ENCODE results near the gene C16orf74. TPM values are rescaled to one million over a fixed set of nuclear protein-coding genes. Genes with fewer than 3 reads are reported as not detected.

The C16orf74 gene
- total and polyA plus RNA-seq, 9 donors, result 0.38 to 1.5 (median 0.63) TPM; not detected in 2

- H3K4me3 ChIP-seq, result peak within 1 kb of the TSS; percentile 55
- WGBS, 3 donors, result 1 to 2% (median 1%) methylated on average over 62 to 86 of the region's 86 CpGs
- H3K9me3 ChIP-seq, result no peaks in the 10 kb centered on the region
- TF ChIP-seq EP300 (IDR thresholded peaks at IDR 0.05) (no peak), CTCF (IDR thresholded peaks at IDR 0.05) (no peak), POLR2A (IDR thresholded peaks at IDR 0.05) (no peak)
- H3K4me1 ChIP-seq (ENCODE audit: insufficient read depth), result peaks cover 5% of the 10 kb centered on the region
- DNase-seq, result peak; percentile 86 to 91 (median 88)
- intact Hi-C loops (cut with DNase I), result no loop called here
- H3K27ac ChIP-seq, result no peak within 1 kb of the TSS
- no peaks in the 10 kb centered on the region for H3K27me3 ChIP-seq
- no peaks in the 10 kb centered on the region for H3K36me3 ChIP-seq
Measured at GRCh38 chr16:85688586-85689284, 62.2 kb downstream of the C16orf74 start, which contains the start of gene GINS2. TSS of gene GINS2 (minus strand) at chr16:85688954. CDS start at chr16:85688898, 56 bp downstream.

- no peaks in the 10 kb centered on the region for H3K27me3 ChIP-seq
- peak overlapping the region; percentile 55 for H3K4me3 ChIP-seq
- DNase-seq, result no peak
- WGBS, 3 donors, result 69 to 77% (median 74%) methylated on average over 49 of the region's 49 CpGs
- H3K27ac ChIP-seq, result no peak overlapping the region
- TF ChIP-seq EP300 (IDR thresholded peaks at IDR 0.05) (no peak), POLR2A (IDR thresholded peaks at IDR 0.05) (no peak), CTCF (IDR thresholded peaks at IDR 0.05) (no peak)
- H3K36me3 ChIP-seq, result no peaks in the 10 kb centered on the region
- H3K9me3 ChIP-seq, result no peaks in the 10 kb centered on the region
- peaks cover 5% of the 10 kb centered on the region for H3K4me1 ChIP-seq (ENCODE audit: insufficient read depth)
- intact Hi-C loops (cut with DNase I), result no loop called here
Measured at GRCh38 chr16:85687651-85688471, 63.0 kb downstream of the C16orf74 start.

- no peak for TF ChIP-seq CTCF (IDR thresholded peaks at IDR 0.05)
- TF ChIP-seq EP300 (IDR thresholded peaks at IDR 0.05), result no peak
- no peak for TF ChIP-seq POLR2A (IDR thresholded peaks at IDR 0.05)
- Histone ChIP-seq H3K4me3 (no peak overlapping the region), H3K27ac (no peak overlapping the region), H3K27me3 (no peaks in the 10 kb centered on the region), H3K4me1 (ENCODE audit: insufficient read depth) (peaks cover 5% of the 10 kb centered on the region), H3K9me3 (no peaks in the 10 kb centered on the region), H3K36me3 (no peaks in the 10 kb centered on the region)
- 77 to 83% (median 82%) methylated on average over 15 of the region's 15 CpGs for WGBS, 3 donors
- DNase-seq, result no peak
- intact Hi-C loops (cut with DNase I), result no loop called here
Measured at GRCh38 chr16:85686912-85687591, 63.8 kb downstream of the C16orf74 start.

- TF ChIP-seq CTCF (IDR thresholded peaks at IDR 0.05) (no peak), EP300 (IDR thresholded peaks at IDR 0.05) (no peak), POLR2A (IDR thresholded peaks at IDR 0.05) (no peak)
- Histone ChIP-seq H3K27me3 (no peaks in the 10 kb centered on the region), H3K36me3 (no peaks in the 10 kb centered on the region), H3K4me3 (no peak overlapping the region), H3K9me3 (no peaks in the 10 kb centered on the region), H3K27ac (no peak overlapping the region), H3K4me1 (ENCODE audit: insufficient read depth) (peaks cover 5% of the 10 kb centered on the region)
- no peak for DNase-seq
- 90 to 96% (median 92%) methylated on average over 2 of the region's 2 CpGs for WGBS, 3 donors
- intact Hi-C loops (cut with DNase I), result no loop called here
Measured at GRCh38 chr16:85685251-85685650, 65.6 kb downstream of the C16orf74 start.

All from ovary (tissue), 9 donors.